Endodermal cell (in vitro differentiated cells): Measurements from ENCODE around the gene ELOF1. TPM values are rescaled to one million over a fixed set of nuclear protein-coding genes. Genes with fewer than 3 reads are reported as not detected.

Source experiments
- DNase-seq: peaks from one replicate; pipeline ENCODE4 v3.0.0-alpha.2; 2017
- H3K27ac ChIP-seq: 2 replicates; pipeline ENCODE4 v1.5.1; 2013; ENCODE audit warnings: mild to moderate bottlenecking, low read depth, low read length, moderate library complexity
- H3K27me3 ChIP-seq: 2 replicates; pipeline ENCODE4 v1.6.1; 2013; ENCODE audit warnings: mild to moderate bottlenecking, low read length, moderate library complexity; ENCODE audit not compliant: insufficient read depth, control insufficient read depth, poor library complexity, severe bottlenecking
- H3K36me3 ChIP-seq: 2 replicates; pipeline ENCODE4 v1.7.0; 2013; ENCODE audit warnings: mild to moderate bottlenecking, low read length, moderate library complexity; ENCODE audit not compliant: control insufficient read depth, insufficient read depth
- H3K4me1 ChIP-seq: one replicate; pipeline ENCODE4 v1.7.0; 2013; ENCODE audit warnings: low read length; ENCODE audit not compliant: control insufficient read depth, insufficient read depth
- H3K4me3 ChIP-seq: 2 replicates; pipeline ENCODE4 v1.5.1; 2013; ENCODE audit warnings: mild to moderate bottlenecking, low read length, moderate library complexity
- H3K9ac ChIP-seq: 2 replicates; pipeline ENCODE4 v1.6.1; 2013; ENCODE audit warnings: mild to moderate bottlenecking, low read length, moderate library complexity; ENCODE audit not compliant: poor library complexity, severe bottlenecking; ENCODE audit errors: extremely low read depth
- H3K9me3 ChIP-seq: 2 replicates; pipeline ENCODE4 v1.6.1; 2013; ENCODE audit warnings: mild to moderate bottlenecking, low read length, moderate library complexity; ENCODE audit not compliant: control insufficient read depth
- H3K27ac Mint-ChIP-seq: 2 replicates; pipeline ENCODE4 v1.8.0; 2020; ENCODE audit warnings: mixed read lengths
- H3K27me3 Mint-ChIP-seq: 2 replicates; pipeline ENCODE4 v1.8.0; 2021; ENCODE audit warnings: mild to moderate bottlenecking, mixed read lengths; ENCODE audit not compliant: insufficient read depth
- H3K36me3 Mint-ChIP-seq: 2 replicates; pipeline ENCODE4 v1.8.0; 2020; ENCODE audit warnings: low read depth, mixed read lengths
- H3K4me1 Mint-ChIP-seq: 2 replicates; pipeline ENCODE4 v1.8.0; 2020; ENCODE audit warnings: mixed read lengths
- H3K4me3 Mint-ChIP-seq: 2 replicates; pipeline ENCODE4 v1.8.0; 2020; ENCODE audit warnings: mild to moderate bottlenecking, moderate library complexity, mixed read lengths
- H3K9me3 Mint-ChIP-seq: 2 replicates; pipeline ENCODE4 v1.8.0; 2020; ENCODE audit warnings: mild to moderate bottlenecking, mixed read lengths
- CTCF ChIP-seq: fragments of 200-600 bp; sonication (generic); conservative IDR thresholded peaks from 2 replicates; pipeline ENCODE4 v1.5.0; 2021; ENCODE audit warnings: antibody characterized with exemption, mild to moderate bottlenecking
- WGBS, 2 experiments: methylation state at CpG; one replicate each; pipeline versions ENCODE4 v1.1.5 to v1.1.7; 2013; ENCODE audit warnings: missing lambda C conversion rate in 2 of 2, mixed read lengths in 1 of 2; ENCODE audit not compliant: insufficient coverage in 1 of 2, insufficient read length in 1 of 2; 5-methylcytosine and 5-hydroxymethylcytosine counted together
- total RNA-seq, 2 donors: library from RNA; stranded (reverse); fragmentation: NEBNext Ultra II Directional in 1 of 2; extraction: Animal tissue kit (Norgen Biotek cat#: 25700) in 1 of 2; gene quantifications; 2 replicates in 1 of 2; 3 replicates in 1 of 2; pipeline ENCODE4 v1.2.1, GENCODE V29; 2021

ELOF1 gene
- total RNA-seq, 2 donors from 2014 or later = 62.6 to 68.7 TPM

DNA sequence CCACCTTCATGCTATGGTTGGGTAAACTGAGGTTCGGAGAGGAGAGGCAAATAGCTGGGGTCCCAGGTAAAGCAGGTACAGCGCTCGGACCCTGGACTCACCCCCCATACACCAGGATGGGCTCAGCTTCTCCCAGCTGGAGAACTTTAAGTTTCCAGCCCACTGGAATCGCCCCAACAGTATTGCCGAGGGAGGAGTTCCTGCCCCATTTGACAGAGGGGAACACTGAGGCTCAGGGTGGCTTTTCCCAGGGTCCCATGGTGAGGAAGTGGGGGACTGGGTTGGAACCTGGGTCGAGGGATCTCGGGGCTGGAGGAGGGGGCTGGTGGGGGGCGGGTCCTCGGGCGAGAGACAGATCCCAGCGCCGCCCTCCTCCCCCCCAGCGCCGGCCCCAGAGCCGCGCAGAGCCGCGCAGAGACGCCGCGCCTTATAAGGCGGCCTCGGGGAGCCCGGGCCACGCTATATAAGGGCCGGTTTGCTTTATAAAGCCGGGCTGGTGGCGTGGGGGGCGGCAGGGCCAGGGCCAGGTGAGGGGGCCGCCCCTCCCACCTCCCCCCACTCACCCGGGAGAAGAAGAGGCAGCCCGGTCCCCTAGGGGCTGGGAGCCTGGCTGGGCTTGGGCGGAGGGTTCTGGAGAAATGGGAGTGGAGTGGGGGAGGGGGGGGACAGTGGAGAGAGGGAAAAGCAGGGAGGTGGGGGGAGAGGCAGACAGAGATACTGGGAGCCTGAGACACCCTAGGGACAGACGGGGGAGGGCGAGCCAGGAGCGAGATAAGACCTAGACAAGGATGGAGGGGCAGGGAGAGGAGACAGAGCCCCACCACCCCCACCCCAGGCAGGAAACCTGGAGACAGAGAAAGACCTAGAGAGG is 19.3 kb downstream of the ELOF1 start:
- Histone ChIP-seq H3K27ac (no peak overlapping the region), H3K9ac (peak overlapping the region; percentile 61), H3K9me3 (no peaks in the 10 kb centered on the region), H3K36me3 (peaks cover 18% of the 10 kb centered on the region), H3K4me1 (peaks cover 4% of the 10 kb centered on the region), H3K4me3 (peak overlapping the region; percentile 90), H3K27me3 (no peaks in the 10 kb centered on the region)
- DNase-seq = peak; percentile 73
- no peak for TF ChIP-seq CTCF
- H3K36me3 Mint-ChIP-seq = no peaks in the 10 kb centered on the region
- 16 to 52% methylated on average over 4 to 21 of the region's 36 CpGs for WGBS, 2 experiments
- H3K4me1 Mint-ChIP-seq = peaks cover 17% of the 10 kb centered on the region
- H3K27ac Mint-ChIP-seq = peak overlapping the region; percentile 66
- H3K9me3 Mint-ChIP-seq = no peaks in the 10 kb centered on the region
- peak overlapping the region; percentile 51 for H3K4me3 Mint-ChIP-seq
- peaks cover 9% of the 10 kb centered on the region for H3K27me3 Mint-ChIP-seq

DNA sequence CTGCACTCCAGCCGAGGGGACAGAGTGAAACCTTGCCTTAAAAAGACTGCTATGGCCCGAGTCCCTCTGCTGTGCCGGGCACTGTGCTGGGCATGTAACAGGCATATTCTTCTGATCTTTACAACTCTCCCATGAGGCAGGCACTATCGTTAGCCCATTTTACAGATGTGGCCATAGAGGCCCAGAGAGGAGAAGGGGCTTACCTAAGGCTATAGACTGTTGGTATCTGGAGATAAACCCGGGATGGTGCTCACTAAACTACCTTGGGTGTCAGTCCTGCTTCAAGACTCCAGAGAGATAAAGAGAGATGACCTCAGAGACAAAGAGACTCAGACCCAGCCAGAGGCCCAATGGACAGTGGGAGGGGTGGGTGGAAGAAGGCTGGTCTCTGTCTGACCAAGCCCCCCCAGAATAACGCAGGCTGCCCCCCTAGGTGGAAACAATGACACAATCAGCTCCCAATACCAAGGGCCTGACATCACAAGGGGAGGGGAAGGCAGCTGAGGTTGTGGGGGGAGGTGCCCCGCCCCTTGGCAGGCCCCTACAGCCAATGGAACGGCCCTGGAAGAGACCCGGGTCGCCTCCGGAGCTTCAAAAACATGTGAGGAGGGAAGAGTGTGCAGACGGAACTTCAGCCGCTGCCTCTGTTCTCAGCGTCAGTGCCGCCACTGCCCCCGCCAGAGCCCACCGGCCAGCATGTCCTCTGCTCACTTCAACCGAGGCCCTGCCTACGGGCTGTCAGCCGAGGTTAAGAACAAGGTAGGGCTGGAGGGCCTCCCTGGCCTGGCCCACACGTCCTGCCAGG is 20.6 kb downstream of the ELOF1 start, which contains the start of gene CNN1:
Gene CNN1 (plus strand): TSS at position 620 of the 805 bp plus-strand sequence. CDS start 77 bp downstream, at position 697.
- no peaks in the 10 kb centered on the region for H3K9me3 Mint-ChIP-seq
- peak within 1 kb of the TSS; percentile 66 for H3K27ac Mint-ChIP-seq
- peak within 1 kb of the TSS; percentile 90 for H3K4me3 ChIP-seq
- no peak for TF ChIP-seq CTCF
- H3K4me1 Mint-ChIP-seq = peaks cover 17% of the 10 kb centered on the region
- H3K9ac ChIP-seq = peak within 1 kb of the TSS; percentile 61
- peaks cover 11% of the 10 kb centered on the region for H3K36me3 ChIP-seq
- no peak within 1 kb of the TSS for H3K27ac ChIP-seq
- no peaks in the 10 kb centered on the region for H3K36me3 Mint-ChIP-seq
- H3K4me3 Mint-ChIP-seq = peak within 1 kb of the TSS; percentile 51
- peak; percentile 93 for DNase-seq
- H3K9me3 ChIP-seq = no peaks in the 10 kb centered on the region
- H3K27me3 ChIP-seq = no peaks in the 10 kb centered on the region
- peaks cover 4% of the 10 kb centered on the region for H3K4me1 ChIP-seq
- WGBS, 2 experiments = 20 to 28% methylated on average over 11 to 21 of the region's 21 CpGs
- H3K27me3 Mint-ChIP-seq = peaks cover 18% of the 10 kb centered on the region

DNA sequence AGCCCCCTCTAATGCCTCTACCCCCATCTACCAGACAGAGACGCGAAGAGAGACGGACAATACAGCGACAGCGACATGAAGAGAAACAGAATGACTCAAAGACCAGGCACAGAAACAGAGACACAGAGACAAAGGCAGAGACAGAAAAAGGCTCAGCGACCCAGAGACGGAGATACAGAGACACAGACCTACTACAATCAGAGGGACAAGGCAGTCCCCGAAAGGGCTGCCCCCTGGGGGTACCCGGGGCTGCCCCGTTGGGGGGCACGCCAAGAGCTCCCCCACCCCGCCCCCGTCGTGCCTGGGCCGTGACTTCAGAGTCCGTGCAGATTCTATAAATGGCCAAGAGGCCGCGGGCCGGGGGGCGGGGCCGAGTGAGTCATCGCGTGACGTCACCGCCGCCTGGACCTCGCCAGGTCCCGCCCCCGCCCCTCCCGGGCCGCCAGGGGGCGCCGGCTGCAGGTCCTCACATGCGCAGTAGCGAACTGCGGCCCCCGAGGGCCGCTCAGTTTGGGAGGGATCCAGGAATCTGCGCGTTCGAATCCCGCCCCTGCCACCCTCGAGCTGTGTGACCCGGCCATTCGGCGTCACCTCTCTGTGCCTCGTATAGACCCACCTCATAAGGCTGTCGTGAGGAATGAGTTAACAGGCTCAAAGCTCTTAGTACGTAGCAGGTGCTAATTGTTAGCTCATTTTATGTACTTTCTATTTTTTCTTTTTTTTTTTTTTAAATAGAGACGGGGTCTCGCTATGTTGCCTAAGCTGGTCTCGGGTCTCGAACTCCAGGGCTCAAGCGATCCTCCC is 23.0 kb downstream of the ELOF1 start:
- H3K36me3 Mint-ChIP-seq = no peaks in the 10 kb centered on the region
- peak overlapping the region; percentile 64 for H3K9ac ChIP-seq

More for the DNA sequence above, 23.0 kb downstream of the ELOF1 start:
- Mint-ChIP-seq H3K27ac (peak overlapping the region; percentile 93), H3K27me3 (peaks cover 27% of the 10 kb centered on the region), H3K9me3 (no peaks in the 10 kb centered on the region), H3K4me3 (peak overlapping the region; percentile 55), H3K4me1 (peaks cover 17% of the 10 kb centered on the region)
- Histone ChIP-seq H3K4me1 (peaks cover 4% of the 10 kb centered on the region), H3K36me3 (peaks cover 1% of the 10 kb centered on the region), H3K9me3 (no peaks in the 10 kb centered on the region), H3K4me3 (peak overlapping the region; percentile 83), H3K27ac (peak overlapping the region; percentile 11), H3K27me3 (no peaks in the 10 kb centered on the region)
- DNase-seq = peak; percentile 97
- peak; percentile 97 for TF ChIP-seq CTCF
- WGBS, 2 experiments = 13 to 16% methylated on average over 28 to 54 of the region's 54 CpGs
